Measurements from ENCODE around the gene PSMC6.

The PSMC6 gene

DNA sequence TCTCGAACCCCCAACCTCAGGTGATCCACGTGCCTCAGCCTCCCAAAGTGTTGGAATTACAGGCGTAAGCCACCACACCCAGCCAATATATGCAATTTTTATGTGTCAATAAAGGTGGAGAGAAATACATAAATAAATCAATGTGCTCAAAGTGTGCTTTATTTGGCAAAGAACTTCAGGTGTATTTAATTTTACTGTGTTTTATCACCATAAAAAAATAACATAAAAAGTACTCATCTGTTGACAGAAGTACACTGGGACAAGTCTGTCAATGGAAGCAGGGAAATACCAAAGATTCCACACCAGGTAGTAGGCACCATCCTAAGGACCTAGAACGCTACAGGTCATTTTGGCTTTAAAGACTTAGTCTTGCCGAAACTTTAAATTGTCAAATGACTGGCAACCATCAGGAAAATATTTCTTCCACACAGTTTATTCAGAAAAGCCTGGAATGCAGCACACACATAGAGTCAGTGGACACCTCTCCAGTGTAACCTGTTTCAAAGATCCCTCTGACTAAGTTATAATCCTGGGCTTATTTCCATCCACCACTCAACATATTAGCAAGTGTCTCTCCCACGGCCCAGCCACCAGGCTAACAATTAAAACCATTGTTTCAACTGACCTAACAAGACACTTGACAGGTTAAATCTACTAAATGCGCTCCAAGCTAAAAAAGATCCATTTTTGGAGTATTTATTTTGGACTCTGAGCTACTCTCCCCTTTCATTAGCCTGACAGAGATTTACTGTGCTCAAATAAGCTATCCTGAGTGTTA lies 15.8 kb upstream of the PSMC6 start:
- Histone ChIP-seq H3K9me3 (ENCODE audit: low read depth, low read length) (no peaks in the 10 kb centered on the region), H3K27ac (no peak overlapping the region), H3K36me3 (ENCODE audit: insufficient read depth, low read length) (no peaks in the 10 kb centered on the region), H3K4me3 (no peak overlapping the region), H3K9ac (ENCODE audit: insufficient read length) (no peak overlapping the region)
- no peak for DNase-seq (ENCODE audit: low read depth, low spot score)
- TF ChIP-seq FOXP2 (optimal IDR thresholded peaks at IDR 0.05; ENCODE audit: control extremely low read depth, extremely low read length, insufficient read depth) = no peak
- TF ChIP-seq POLR2AphosphoS5 (IDR thresholded peaks at IDR 0.05; ENCODE audit: borderline replicate concordance, low read depth, low read length) = no peak
- no peak for TF ChIP-seq EZH2 (IDR thresholded peaks at IDR 0.05)

GRCh38 chr14:52692248-52692962 lies 14.6 kb upstream of the PSMC6 start:
- peak overlapping the region; percentile 60; the same call in 1 of the 2 replicates for H3K27ac ChIP-seq
- TF ChIP-seq POLR2AphosphoS5 (IDR thresholded peaks at IDR 0.05; ENCODE audit: borderline replicate concordance, low read depth, low read length) (no peak), FOXP2 (optimal IDR thresholded peaks at IDR 0.05; ENCODE audit: control extremely low read depth, extremely low read length, insufficient read depth) (no peak), EZH2 (IDR thresholded peaks at IDR 0.05) (no peak)
- H3K36me3 ChIP-seq (ENCODE audit: insufficient read depth, low read length) = no peaks in the 10 kb centered on the region
- DNase-seq (ENCODE audit: low read depth, low spot score) = no peak
- H3K9ac ChIP-seq (ENCODE audit: insufficient read length) = peak overlapping the region; percentile 19
- H3K4me3 ChIP-seq = peak overlapping the region; percentile 2; the same call in 1 of the 2 replicates
- no peaks in the 10 kb centered on the region for H3K9me3 ChIP-seq (ENCODE audit: low read depth, low read length)

DNA sequence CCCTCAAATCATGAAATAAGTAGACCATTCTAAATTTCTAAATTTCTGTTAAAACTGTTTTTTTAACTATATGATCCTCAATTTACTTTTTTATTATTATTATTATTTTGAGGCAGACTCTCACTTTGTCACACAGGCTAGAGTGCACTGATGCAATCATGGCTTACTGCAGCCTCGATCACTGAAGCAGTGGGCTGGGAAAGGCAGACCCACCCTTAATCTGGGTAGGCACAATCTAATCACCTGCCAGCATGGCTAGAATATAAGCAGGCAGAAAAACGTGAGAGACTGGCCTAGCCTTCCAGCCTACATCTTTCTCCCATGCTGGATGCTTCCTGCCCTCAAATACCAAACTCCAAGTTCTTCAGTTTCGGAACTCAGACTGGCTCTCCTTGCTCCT lies 14.0 kb upstream of the PSMC6 start:
- Histone ChIP-seq H3K36me3 (ENCODE audit: insufficient read depth, low read length) (no peaks in the 10 kb centered on the region), H3K27ac (no peak overlapping the region), H3K4me3 (no peak overlapping the region), H3K9ac (ENCODE audit: insufficient read length) (no peak overlapping the region), H3K9me3 (ENCODE audit: low read depth, low read length) (no peaks in the 10 kb centered on the region)
- no peak for DNase-seq (ENCODE audit: low read depth, low spot score)
- TF ChIP-seq POLR2AphosphoS5 (IDR thresholded peaks at IDR 0.05; ENCODE audit: borderline replicate concordance, low read depth, low read length) (no peak), FOXP2 (optimal IDR thresholded peaks at IDR 0.05; ENCODE audit: control extremely low read depth, extremely low read length, insufficient read depth) (no peak), EZH2 (IDR thresholded peaks at IDR 0.05) (no peak)

- no peak for TF ChIP-seq POLR2AphosphoS5 (IDR thresholded peaks at IDR 0.05; ENCODE audit: borderline replicate concordance, low read depth, low read length)
- TF ChIP-seq FOXP2 (optimal IDR thresholded peaks at IDR 0.05; ENCODE audit: control extremely low read depth, extremely low read length, insufficient read depth) = no peak
- TF ChIP-seq EZH2 (IDR thresholded peaks at IDR 0.05) = no peak
- Histone ChIP-seq H3K36me3 (ENCODE audit: insufficient read depth, low read length) (no peaks in the 10 kb centered on the region), H3K9ac (ENCODE audit: insufficient read length) (no peak overlapping the region), H3K4me3 (no peak overlapping the region; the same call in 1 of the 2 replicates), H3K27ac (no peak overlapping the region), H3K9me3 (ENCODE audit: low read depth, low read length) (no peaks in the 10 kb centered on the region)
- no peak for DNase-seq (ENCODE audit: low read depth, low spot score)
These were observed 13.5 kb upstream of the PSMC6 start for GRCh38 chr14:52693532-52693931.

GRCh38 chr14:52694761-52695480 lies 12.1 kb upstream of the PSMC6 start:
- Histone ChIP-seq H3K4me3 (peak overlapping the region; percentile 93), H3K9me3 (ENCODE audit: low read depth, low read length) (no peaks in the 10 kb centered on the region), H3K27ac (no peak overlapping the region), H3K36me3 (ENCODE audit: insufficient read depth, low read length) (no peaks in the 10 kb centered on the region), H3K9ac (ENCODE audit: insufficient read length) (peak overlapping the region; percentile 81)
- no peak for TF ChIP-seq FOXP2 (optimal IDR thresholded peaks at IDR 0.05; ENCODE audit: control extremely low read depth, extremely low read length, insufficient read depth)
- TF ChIP-seq POLR2AphosphoS5 (IDR thresholded peaks at IDR 0.05; ENCODE audit: borderline replicate concordance, low read depth, low read length) = no peak
- no peak for TF ChIP-seq EZH2 (IDR thresholded peaks at IDR 0.05)
- DNase-seq (ENCODE audit: low read depth, low spot score) = no peak

DNA sequence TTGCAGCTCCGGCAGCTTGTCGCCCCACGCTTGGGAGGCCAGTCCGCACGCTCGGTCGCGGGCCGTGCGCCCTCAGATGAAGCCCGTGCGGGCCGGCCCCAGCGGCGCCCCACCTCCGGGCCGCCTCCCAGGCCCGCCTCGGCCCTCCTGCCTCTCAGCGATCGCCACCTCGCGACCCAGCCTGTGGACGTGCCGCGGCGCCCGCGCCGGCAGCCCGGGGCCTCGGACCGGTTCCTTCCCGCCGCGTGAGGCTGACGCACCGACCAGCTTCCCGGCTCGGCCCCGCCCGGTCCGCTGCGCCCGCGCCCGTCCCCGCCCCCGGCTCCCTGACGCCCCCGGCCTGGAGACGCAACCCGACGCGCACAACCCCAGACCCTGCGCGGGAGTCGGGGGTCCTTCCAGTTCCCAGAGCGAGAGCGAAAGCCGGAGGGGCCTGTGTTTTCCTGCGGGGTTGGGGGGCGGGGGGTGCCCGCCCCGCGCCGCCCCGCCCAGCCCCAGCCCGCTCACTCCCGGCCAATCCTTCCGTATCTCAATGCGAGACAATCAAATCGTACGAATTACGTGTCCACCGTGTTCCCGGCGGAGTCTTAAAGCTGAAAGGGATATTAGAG lies 11.4 kb upstream of the PSMC6 start, which contains the start of gene ERO1A:
TSS of gene ERO1A (minus strand) at position 78 of the 611 bp plus-strand sequence. CDS start at position 1, 77 bp downstream.
- no peaks in the 10 kb centered on the region for H3K9me3 ChIP-seq (ENCODE audit: low read depth, low read length)
- TF ChIP-seq EZH2 (IDR thresholded peaks at IDR 0.05) (no peak), POLR2AphosphoS5 (IDR thresholded peaks at IDR 0.05; ENCODE audit: borderline replicate concordance, low read depth, low read length) (peak; percentile 56)
- no peaks in the 10 kb centered on the region for H3K36me3 ChIP-seq (ENCODE audit: insufficient read depth, low read length)
- H3K9ac ChIP-seq (ENCODE audit: insufficient read length) = peak within 1 kb of the TSS; percentile 81
- no peak for DNase-seq (ENCODE audit: low read depth, low spot score)
- no peak within 1 kb of the TSS for H3K27ac ChIP-seq
- peak within 1 kb of the TSS; percentile 93 for H3K4me3 ChIP-seq

GRCh38 chr14:52700701-52701172 lies 6.3 kb upstream of the PSMC6 start:
- Histone ChIP-seq H3K9ac (ENCODE audit: insufficient read length) (no peak overlapping the region), H3K4me3 (no peak overlapping the region), H3K9me3 (ENCODE audit: low read depth, low read length) (no peaks in the 10 kb centered on the region), H3K36me3 (ENCODE audit: insufficient read depth, low read length) (no peaks in the 10 kb centered on the region), H3K27ac (0 out of 2 replicates have a peak overlapping the region, but pooled peaks have one; percentile 19)
- no peak for DNase-seq (ENCODE audit: low read depth, low spot score)
- TF ChIP-seq FOXP2 (optimal IDR thresholded peaks at IDR 0.05; ENCODE audit: control extremely low read depth, extremely low read length, insufficient read depth) (no peak), EZH2 (IDR thresholded peaks at IDR 0.05) (no peak), POLR2AphosphoS5 (IDR thresholded peaks at IDR 0.05; ENCODE audit: borderline replicate concordance, low read depth, low read length) (no peak)
